Stimulated activated CD4-positive, alpha-beta T cell treated with anti-CD3 and anti-CD28 coated beads, TNF-alpha, amount 100 ng/mL, for 24 hours (primary cell): Measurements from ENCODE around the gene RRM2.
"Not testable (repeated sequence)": the region's sequence is repeated elsewhere in the genome, so short reads cannot be mapped to it uniquely, and the experiment has no call there.

Experiments used
- DNase-seq, 3 experiments: peaks; one replicate each; pipeline ENCODE4 v3.0.0-alpha.2; 2020; ENCODE audit warnings: low read depth in 3 of 3

The RRM2 gene

DNA sequence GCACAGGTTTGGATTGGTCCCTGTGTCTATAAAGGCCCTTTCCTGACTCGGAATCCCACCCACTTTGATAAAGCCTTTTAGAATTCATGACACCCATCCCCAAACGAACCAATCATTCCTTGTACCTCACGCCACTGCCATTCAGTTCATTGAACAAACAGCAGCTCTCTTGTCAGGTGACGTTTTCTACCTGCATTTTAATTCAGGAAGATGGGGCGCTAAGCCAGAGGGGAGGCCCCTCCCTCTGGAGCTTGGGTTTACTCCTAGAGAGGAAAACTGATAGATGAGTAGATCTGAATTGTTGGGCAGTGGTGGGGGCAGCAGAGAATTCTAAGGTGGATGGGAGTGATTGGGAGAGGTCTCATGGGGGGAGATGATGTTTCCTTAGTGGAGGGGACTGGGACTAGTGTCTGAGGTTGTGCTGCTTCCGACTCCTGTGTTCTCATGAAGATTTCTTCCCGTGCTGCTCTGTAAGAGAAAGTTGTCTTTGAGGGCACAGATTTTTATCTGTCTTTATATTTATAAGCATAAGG lies 9.6 kb downstream of the RRM2 start:
- no peak for DNase-seq

DNA sequence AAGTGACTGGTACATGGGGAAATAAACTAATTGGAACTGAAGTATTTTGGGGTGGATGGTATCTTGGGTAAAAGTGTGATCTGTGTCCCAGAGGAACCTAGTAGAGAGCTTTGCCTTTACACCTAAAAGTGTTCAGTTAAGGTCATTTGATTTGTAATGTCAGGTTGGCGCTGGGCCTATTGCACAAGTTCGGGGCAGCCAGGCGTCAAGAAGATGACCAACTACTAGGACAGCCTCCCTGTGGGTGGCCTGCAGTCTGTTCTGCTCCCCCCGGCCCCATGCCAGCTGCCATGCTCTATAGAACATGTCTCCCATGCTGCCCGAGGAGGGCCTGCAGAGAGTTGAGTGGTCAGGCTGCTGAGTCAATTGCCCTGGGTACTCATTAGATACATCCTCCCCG lies 10.1 kb downstream of the RRM2 start:
- DNase-seq, result no peak

DNA sequence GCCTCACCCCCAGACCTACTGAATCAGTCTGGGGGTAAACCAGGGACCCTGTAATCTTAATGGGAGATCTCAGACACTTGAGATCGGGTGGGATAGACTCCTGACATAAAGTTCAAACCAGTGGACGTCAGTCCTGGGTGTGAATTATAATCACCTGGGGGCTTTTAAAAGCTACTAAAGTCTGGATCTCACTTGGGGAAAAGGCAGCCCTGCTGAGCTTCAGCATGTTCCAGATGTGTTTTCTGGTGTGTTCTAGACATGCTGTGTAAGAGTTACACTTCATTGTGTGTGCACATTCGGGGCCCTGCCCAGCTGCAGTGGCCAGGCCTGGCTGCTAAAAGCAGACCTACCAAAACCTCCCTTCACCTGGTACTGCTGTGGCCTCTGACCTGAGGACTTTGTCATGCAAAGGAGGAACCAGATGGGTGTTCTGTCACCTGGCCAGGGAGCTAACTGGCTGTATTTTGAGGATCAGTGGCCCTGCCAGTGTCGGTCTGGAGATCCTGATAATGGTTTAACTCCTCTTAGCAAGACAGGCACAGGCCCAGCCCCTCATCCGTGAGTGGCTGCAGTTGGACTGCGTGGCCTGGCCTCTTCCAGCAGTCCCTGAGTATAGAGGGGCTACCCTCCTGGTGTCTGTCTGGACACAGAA lies 10.6 kb downstream of the RRM2 start:
- no peak for DNase-seq

DNA sequence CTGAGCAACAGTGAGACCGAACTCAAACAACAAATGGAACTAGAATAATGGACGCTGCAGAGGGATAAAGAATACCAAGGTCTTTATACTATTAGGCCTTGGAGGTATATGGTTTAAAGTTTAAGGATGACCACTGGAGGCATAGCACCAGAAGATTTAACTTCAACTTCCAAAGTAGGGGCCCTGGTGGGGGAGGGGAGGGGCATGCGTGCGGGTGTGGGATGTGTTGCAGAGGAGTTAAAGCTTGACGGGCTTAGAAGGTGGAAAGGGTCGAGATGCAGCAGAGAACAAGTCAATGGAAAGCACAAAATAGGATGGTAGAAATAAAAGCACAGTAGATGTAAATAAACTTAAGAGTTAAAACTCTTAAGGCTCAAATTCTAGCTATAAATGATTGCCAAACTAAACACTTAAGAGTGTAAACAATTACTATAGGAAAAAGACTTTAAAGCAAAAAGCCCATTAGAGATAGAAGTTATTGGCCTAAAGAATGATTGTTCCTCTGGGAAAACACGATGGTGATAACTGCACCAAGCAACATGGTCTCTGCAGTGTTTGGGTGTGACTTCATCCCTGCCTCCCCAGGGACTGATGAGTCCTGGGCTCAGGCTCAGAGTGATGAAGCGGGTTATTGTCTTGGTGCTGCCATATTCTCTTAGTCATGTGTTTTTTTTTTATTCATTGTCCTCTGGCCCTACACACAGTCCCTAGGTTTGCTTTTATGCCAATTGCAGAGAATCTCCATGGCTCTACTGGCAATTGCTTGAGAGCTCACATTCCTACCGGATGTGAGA lies 13.0 kb downstream of the RRM2 start:
- DNase-seq, result no peak

DNA sequence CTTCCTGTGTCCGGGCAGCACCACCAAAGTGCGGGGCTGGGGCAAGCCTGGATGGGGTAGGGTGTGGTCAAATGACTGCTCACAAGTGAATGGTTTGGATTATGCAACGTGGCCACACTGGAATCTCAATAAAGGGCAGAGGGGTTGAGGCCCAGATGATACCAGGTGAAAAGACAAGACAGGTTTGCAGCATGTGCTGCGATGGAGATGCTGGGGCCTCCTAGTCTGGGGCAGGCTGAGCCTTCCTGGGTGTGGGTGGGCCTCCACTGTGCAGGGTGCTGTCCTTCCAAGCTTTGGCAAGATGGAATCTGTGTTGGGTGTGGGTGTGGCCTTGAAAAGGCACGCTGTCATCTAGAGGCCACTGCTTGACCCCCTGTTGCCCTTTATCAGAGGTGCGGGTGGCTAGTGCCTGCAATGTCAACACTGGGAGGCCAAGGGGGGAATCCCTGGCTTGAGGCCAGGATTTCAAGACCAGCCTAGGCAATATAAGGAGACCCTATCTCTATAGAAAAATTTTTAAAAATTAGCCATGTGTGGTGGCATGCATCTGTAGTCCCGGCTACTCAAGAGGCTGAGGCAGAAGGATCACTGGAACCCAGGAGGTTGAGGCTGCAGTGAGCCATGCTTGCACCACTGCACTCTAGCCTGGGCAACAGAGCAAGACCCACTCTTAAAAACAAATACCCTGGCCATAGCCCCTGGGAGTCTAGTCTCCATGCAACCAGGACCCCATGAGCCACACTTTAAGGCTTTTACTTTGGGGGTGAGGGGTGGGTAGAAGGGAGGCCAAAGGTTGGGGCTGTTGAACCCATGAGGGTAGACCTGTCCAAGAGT lies 13.8 kb downstream of the RRM2 start:
- DNase-seq, result no peak

DNA sequence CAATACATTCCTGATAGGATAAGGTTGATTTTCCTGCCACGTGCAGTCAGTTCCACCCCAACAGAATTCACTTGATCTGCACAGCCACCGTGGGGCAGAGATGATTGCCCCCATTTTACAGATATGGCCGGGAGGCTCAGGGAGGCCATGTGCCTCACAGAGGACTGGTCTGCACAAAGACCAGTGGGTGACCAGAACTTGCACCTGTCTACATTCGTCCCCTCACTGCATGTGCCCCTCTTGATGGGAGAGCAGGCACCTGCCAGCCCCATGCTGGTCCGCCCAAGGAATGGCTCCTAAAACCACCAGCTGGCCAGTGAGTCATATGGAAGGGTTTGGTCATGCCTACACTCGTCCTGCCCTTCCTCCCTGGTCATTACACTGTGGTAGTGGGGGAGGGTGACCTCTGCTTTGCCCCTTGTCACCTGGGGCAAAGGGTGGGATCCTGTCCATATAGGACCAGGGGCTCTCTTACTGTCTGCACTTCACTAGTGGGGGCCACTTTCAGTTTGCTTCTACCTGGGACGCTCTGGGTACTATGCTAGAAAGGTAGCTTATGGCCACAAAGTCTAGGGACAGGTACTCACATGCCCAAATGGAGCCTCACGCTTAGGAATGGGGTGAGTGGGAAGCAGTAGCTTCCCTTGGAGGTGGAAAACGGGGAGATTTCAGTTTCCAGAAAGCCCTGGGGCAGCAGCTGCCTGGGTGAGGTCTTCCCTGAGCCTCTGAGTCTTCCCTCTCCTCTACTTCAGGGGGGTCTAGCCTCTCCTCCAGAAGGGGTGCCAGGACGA lies 14.7 kb downstream of the RRM2 start:
- DNase-seq, result no peak

DNA sequence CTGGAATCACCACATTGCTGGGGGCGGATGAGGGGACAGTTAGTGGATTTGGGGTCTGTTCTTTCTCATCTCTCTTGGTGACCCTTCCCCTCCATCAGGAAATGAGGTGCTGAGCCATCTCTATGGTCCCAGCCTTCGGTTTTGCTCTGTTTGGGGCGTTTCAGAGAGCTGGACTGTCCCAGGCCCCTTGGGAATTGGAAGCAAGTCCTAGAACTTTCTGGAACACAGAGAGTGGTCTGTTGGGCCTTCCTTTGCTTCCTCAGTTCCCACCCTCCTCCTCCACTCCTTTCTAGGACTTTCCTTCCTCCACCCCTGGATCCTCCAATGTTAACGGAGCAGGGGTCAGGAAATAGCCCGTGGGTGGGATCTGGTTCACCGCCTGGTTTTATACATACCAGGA lies 17.0 kb downstream of the RRM2 start:
- no peak for DNase-seq

DNA sequence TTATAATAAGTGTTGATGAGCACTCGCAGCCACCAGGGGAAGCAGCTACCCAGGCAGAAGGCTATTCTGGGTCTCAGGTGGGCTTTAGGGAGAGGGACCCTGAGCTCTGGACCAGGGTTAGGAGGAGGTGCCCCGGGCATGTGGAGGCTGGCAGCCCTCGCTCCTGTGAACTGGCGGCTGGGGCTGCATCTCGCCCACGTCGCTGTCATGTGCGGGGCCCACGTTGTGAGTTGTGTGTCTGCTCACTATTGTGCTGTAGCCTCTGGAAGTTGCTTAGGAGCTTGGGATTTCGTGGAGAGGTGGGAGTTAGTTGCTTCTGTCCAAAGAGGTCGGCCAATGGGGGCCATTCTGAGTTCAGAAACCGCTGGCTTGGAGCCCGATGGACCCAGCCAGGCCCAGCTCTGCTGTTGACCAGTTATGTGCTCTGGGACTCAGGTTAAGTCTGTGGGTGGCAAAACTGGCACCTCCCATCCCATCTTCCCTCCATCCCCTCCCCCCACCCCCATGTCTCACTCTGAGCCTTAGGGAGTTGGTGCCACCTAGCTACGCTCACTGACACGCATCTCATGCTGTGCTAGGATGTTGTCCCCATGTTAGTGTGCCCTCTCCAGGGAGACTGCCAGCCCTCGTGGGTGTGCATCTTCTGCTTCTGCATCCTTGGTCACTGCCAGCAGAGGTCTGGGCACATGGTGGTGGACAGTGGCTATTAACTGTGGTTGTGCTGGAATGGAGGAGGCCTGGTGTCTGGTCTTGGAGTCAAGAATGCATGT lies 18.5 kb downstream of the RRM2 start:
- no peak for DNase-seq

DNA sequence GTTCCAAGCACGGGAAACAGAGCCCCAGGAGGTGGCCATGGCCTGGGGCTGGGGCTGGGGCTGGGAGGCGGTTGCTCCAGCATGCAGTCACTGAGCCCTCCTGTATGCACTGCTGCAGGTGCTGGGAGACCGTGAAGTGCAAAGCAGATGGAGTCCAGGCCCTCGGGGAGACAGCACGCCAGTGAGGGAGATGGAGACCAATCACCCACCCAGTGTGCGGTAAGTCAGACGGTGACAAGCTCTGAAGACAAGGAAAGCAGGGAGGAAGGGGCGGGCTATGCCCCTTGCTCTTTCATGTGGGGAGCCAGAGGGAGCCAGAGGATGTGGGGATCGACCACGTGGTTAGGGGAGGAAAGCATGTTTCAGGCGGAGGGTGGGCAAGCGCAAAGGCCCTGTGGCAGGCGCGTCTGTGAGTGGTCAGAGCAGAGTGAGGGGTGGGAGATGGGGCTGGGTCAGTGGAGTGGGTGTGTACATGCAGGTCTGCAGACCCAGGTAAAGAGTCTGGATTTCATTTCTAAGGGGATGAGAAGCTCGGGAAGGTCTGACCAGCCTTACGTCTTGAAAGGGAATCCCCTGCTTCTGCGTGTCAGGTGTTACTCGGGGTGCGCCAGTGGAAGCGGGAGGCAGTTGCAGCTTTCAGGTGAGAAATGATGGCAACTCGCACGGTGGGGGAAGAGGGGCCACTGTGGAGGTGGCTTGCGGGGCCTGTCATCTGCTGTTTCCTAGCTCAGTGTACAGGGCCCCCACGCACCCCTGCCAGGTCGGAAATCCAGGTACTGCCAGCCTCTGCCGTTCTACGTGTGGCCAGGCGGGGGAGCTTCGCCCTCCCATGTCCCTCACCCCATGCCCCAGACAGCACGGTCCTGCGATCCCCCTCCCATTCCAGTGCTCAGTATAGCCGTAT lies 19.4 kb downstream of the RRM2 start:
- no peak for DNase-seq

DNA sequence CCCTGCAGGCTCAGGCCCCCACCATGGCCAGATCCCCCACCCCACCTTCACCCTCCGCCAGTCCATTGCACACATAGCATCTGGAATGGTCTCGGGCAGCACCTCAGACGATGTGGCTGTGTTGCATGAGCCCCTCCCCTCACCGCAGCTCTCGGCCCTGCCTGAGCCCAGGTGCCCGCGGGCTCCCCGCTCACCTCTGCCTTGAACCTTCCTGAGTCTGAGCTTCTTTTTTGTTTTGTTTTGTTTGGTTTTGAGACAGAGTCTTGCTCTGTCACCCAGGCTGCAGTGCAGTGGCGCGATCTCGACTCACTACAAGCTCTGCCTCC lies 20.1 kb downstream of the RRM2 start:
- DNase-seq, result no peak

DNA sequence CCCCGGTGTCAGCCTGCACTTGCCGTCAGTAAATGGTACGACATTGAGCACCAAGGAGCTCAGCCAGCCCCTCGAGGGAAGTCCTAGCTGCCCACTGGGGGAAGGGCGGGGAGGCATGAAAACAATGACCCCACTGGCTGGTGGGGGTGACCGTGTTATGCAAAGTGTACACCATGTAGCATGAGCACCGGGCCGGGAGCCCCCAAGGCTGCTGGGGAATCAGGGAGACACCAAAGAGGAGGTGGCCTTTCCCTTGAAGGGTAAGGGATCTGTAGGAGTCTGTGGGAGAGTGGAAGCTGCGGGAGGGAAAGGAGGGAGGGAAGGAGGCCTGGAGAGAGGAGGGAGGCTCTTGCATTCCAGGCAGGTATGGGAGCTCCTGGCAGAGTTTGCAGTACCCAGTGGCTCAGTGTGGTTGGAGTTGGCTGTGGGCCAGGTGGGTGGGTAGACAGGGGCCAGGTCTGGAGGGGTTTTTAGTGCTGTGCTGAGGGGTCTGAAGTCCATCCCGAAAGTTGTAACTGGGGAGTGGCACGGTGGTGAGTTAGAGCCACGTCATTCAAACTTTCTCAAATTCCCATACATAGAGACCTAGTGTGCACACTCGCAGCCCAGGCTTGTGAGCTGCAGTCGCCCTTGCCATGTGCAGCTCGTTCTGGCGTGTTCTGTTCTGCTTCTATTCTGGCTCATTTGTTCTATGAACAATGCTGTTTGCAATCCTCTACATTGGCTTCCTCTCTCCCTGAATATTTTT lies 22.4 kb downstream of the RRM2 start:
- no peak for DNase-seq

DNA sequence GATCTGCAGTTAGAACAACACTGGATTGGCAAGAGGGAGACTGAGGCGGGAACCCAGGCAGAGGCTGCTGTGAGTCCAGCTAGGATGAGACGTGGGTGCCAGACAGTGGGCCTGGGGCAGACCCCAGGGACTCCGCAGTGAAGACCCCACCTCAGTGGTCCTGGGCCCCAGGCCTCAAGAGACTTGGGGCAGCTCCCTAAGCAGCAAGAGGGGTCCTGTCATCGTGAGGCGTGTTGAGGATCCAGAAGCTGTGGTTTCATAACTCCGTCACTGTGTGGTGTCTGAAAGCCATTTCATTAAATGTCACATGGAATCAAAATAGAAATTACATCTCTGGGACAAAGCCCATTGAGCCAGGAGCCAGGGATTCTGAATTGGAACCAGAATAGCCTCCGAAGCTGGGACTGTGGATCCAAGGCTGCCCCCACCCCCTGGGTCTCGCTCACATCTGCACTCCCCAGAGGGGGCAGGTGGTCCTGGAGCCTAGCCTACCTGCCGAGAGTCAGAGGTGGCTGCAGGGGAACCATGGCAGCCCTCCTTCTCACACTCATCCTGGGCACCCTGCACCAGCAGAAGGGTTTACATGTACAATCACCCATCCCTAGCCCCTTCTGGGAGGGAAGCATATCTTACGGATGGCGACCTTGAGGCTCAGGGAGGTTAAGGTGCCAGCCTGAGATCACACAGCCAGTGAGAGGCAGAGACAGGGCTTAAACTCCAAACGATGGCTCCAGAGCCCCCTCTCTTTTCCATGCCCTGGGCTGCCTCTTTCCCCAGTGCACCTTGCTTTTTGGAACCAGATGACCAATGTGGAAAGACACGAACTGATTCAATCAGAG lies 23.2 kb downstream of the RRM2 start:
- DNase-seq, result no peak

DNA sequence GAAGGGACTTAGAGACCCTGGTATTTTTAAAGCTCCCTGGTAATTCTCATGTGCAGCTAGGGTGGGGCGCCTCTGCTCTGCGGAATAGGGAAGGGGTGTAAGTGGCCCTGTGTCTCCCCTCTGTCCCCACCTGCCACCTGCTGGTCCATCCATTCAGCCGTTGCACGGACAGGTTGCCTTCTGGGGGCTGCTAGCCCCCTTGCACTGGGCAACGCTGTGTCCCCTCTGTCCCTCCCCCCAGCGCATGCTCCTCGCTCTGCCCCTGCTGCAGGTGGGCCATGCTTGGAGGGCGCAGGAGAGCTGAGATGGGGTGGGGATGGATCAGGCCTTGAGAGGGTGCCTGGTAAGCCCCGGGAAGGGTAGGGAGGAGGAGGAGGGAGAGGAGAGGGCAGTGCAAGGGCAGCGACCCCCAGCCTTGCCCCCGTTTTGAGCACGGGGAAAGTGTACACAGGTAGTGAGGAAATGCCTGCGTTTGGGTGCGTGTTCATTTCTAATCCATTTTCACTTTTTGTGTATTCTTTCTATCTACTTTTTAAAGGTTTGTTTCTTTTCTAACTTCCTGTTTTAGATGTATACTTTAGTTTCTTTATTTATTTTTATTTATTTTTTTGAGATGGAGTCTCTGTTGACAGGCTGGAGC lies 23.9 kb downstream of the RRM2 start:
- no peak for DNase-seq

DNA sequence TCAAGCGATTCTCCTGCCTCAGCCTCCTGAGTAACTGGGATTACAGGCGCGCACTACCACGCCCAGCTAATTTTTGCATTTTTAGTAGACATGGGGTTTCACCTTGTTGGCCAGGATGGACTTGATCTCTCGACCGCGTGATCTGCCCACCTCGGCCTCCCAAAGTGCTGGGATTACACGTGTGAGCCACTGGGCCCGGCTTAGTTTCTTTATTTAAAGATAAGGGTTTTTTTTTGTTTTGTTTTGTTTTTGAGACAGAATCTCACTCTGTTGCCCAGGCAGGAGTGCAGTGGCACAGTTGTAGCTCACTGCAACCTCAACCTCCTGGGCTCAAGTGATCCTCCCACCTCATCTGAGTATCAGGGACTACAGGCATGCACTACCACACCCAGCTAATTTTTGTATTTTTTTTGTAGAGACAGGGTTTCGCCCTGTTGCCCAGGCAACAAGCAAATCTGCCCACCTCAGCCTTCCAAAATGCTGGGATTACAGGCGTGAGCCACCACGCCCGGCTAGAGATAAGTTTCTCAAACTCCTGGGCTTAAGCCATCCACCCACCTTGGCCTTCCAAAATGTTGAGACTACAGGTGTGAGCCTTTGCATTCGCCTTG lies 24.6 kb downstream of the RRM2 start:
- DNase-seq, result not testable (repeated sequence)

DNA sequence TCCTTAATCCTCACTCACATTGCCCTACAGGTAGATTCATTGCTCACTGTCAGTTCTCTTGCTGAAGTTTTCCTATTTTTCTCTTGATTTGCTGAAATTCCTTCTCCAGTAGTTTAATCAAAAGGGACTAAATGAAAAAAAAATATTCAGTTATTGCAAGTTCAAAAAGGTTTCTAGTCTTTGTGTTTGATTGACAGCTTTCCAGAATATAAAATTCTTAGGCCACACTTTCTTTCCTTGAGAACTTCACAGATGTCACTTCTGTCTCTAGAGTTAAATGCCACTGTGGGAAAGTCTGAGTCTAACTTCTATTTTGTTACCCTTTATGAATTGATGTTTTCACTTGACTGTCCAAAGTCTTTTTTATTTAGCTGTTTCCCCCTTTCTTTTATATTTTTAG lies 25.7 kb downstream of the RRM2 start:
- no peak for DNase-seq

DNA sequence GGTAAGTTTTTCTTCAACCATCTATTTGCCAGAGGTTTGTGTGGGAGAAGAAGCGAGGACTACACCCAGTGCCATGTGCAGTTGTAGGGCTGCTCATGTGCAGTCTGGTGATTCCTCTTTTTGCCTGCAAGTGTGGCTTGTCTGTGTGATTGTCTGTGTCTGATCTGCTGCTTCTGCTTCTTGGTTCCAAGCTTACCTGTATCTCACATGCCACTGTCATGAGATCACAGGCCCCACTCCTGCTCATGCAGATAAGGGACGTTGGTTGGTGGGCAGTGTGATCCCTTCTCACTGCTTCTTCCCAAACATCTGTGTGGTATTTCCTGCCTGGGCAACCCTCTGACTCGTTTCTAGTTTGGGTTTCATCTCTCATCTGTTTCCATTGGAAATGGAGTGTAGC lies 27.1 kb downstream of the RRM2 start:
- DNase-seq, result no peak

DNA sequence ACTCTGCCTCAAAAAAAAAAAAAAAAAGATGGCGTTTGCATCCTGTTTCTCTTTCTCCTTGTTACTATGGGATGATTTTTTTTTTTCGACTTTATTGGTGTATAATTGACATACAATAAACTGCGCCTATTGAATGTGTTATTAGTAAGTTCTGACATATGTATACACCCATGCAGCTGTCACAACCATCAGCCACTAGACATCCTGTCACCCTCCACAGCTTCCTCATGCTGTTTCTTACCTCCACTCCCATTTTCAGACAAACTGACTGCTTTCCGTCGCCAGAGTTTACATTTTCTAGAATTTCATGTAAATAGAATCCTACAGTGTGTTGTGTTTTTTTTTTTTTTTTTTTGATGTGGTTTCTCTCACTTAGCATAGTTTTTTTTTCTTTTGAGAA lies 27.9 kb downstream of the RRM2 start:
- no peak for DNase-seq
